NCI-H1436 (cell line): ENCODE results near the gene LPP.

Source experiments
- DNase-seq: peaks from one replicate; lab custom pipeline; 2025; lab: John Stamatoyannopoulos, UW

LPP gene

GRCh38 chr3:188792793-188793192 is 638.8 kb downstream of the LPP start:
- DNase-seq, result no peak

- no peak for DNase-seq
Measured at GRCh38 chr3:188796122-188796631, 642.2 kb downstream of the LPP start.

DNA sequence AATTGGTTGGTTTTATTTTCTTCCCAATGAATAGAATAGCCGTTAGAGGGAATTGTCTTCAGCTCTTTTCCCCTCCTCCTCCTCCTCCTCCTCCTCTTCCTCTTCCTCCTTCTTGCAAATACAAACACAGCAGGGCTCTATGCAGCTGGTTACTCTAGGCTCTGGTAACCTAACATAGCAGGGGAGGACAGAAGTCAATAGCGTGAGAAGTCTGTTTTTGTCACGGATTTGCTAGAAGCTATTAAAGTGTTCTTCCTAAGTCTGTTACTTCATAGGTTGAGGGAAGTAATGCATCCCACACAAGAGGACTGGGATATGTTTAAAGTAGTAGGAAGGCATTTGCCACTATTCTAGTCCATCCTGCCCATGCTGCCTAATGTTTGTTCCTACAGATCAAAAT is 643.1 kb downstream of the LPP start:
- no peak for DNase-seq

GRCh38 chr3:188798556-188799145 is 644.7 kb downstream of the LPP start:
- no peak for DNase-seq

DNA sequence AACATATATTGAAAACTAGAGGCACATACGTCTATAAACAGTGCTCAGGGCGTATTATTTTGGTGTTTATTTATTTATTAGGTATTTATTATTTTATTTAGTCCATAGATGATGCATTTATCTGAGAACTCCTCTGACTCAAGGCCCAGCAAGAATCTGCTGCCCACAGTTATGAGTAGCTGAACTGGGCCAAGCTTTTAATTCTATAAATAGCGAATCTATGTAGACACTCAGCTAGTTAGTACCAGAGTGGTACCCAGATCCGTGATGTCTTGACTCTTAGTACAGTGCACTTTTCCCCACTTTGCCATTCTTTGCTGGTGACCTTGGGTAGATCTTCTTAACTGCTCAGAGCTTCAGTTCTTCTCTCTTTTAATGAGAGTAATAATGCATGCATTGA is 647.4 kb downstream of the LPP start:
- no peak for DNase-seq

GRCh38 chr3:188802645-188803044 is 648.7 kb downstream of the LPP start:
- DNase-seq, result no peak

- DNase-seq, result no peak
Measured at GRCh38 chr3:188807006-188807405, 653.0 kb downstream of the LPP start.

- DNase-seq, result no peak
Measured at GRCh38 chr3:188812198-188812597, 658.2 kb downstream of the LPP start.

GRCh38 chr3:188814581-188814980 is 660.6 kb downstream of the LPP start:
- DNase-seq, result no peak

GRCh38 chr3:188817103-188817934 is 663.4 kb downstream of the LPP start:
- DNase-seq, result no peak

DNA sequence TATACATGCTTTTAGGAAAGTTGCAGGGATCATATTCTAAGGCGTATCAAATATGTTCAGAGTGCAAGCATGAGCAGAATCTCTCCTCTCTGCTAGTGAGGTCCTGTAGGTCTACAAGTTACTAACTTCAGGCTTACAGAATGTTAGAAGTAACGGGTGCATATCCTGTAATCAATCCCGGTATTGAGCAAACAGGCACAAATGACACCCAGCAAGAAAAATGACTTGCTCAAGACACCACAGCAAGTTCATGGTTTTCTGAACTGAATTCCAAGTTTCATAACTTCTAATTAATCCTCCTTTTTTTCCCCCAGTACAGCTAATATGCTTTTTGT is 663.9 kb downstream of the LPP start:
- no peak for DNase-seq

DNA sequence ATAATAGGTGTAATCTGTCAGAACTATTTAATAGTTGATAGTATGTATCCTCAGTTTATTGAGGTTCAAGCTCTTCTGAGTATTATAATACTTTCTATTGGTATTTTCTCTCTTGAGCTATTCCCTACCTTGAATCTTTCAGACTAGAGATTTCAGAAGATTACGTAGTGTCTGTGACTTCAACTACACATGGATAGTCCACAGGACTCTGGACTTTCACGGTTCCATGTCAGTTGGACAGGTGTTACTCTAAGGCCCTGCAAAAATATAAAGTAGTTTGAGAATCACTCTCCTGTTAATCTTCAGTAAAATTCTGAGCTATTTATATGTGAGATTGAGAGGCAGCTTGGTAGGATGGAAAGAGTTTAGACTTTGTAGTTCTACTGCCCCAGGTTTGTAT is 664.3 kb downstream of the LPP start:
- no peak for DNase-seq

DNA sequence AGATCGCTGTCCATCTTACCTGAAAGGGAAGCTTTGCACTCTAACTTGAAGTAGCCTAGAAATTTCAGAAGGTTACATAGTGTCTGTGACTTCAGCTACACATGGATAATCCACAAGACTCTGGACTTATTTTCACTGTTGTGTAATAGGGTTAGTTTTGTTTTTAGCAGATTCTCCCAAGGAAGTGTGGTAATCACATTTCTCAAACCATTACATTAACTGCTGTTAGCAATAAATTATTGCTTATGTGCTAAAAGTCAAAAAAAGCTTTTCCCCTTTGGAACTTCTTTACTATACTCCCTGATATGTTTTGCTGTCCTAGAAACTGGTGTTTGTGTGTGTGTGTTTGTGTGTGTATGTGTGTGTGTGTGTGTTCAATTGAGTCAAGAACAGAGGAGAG is 666.0 kb downstream of the LPP start:
- DNase-seq, result no peak

DNA sequence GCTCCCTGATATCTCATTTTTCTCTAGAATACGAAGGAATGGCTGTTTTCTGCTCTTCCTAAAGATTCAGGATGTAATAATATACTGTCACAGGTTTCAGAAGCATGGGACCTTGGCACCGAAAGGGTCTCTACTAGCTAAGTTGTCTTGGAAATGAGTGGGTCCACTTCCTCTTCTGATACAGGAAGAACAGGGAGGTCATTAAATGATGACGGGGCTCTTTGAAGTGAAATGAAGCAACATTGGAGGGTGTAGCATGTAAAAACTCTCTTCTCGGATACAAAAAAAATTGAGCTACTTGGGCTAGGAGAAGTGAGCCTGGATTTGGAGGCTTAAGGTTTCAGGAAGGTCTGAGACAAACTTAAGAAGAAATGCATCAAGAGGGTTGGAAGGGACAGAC is 668.0 kb downstream of the LPP start:
- DNase-seq, result no peak

- no peak for DNase-seq
Measured at GRCh38 chr3:188822411-188822810, 668.5 kb downstream of the LPP start.

GRCh38 chr3:188824566-188824965 is 670.6 kb downstream of the LPP start:
- no peak for DNase-seq

DNA sequence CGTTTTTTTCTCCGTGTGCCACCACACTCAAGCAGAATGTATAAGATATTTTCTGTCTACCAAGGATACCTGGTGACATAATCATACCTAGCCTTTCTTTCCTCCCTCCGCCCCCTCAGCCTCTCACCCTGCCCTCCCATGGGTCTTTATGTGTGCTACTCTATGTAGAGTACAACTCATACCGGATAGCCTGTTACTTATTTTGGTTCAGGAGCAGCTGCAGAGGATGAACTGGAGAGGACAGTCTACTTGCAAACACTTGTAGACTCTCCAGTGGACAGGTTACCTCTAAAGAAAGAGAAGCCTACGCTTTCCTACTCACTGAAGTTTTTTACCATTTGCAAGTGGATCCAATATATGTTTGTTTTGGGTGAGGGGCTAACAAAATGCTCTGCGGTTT is 671.9 kb downstream of the LPP start:
- no peak for DNase-seq

GRCh38 chr3:188826574-188826973 is 672.6 kb downstream of the LPP start:
- DNase-seq, result no peak

- DNase-seq, result no peak
Measured at GRCh38 chr3:188827103-188827502, 673.1 kb downstream of the LPP start.

DNA sequence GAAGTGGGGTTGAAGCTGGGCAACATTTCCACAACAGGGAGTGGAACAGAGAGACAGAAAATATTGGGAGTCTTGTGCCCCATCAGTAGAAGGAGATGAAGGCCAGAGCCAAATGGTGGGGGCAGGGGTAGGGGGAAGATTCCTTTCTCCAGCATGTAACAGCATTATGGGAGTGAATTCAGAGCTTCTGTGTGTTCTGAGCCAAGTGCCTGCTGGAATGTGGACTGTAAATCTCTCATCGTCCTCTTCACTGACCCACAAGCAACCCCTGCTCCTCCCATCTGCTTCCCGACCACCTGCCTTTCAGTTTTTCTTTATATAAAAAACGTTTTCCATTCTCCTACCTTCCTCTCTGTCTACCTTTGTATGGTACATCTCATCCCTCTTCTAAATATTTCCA is 673.6 kb downstream of the LPP start:
- no peak for DNase-seq

- DNase-seq, result no peak
Measured at GRCh38 chr3:188829130-188829529, 675.2 kb downstream of the LPP start.

DNA sequence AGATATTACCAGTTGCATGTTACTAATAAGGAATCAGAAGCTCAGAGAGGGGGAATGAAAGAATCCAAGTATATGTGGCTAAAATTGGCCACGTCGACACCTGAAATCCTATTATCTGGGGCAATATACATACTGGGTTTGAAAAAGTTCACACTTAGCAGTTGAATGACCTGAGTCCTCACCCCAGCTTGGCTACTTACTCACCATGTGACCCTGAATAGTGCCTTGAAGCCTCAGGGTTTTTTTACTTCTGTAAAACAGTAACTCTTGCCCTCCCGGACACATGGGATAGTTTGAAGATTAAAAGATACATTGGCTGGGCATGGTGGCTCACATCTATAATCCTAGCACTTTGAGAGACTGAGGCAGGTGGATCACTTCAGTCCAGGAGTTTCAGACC is 675.6 kb downstream of the LPP start:
- no peak for DNase-seq

- DNase-seq, result no peak
Measured at GRCh38 chr3:188830893-188831292, 676.9 kb downstream of the LPP start.

- no peak for DNase-seq
Measured at GRCh38 chr3:188832146-188832545, 678.2 kb downstream of the LPP start.
